Osteoblast (primary cell): ENCODE measurements around the gene PLXNA4. TPM values are rescaled to one million over a fixed set of nuclear protein-coding genes. Genes with fewer than 3 reads are reported as not detected.

ENCODE experiments used
- DNase-seq: peaks from one replicate; pipeline ENCODE4 v3.0.0; 2011; ENCODE audit warnings: low spot score, mixed read lengths; ENCODE audit not compliant: insufficient read length; ENCODE audit errors: missing footprints
- H2AFZ ChIP-seq: 2 replicates; pipeline ENCODE4 v1.6.0; 2011; ENCODE audit warnings: mild to moderate bottlenecking, low read length
- H3K27ac ChIP-seq: 2 replicates; pipeline ENCODE4 v1.5.1; 2011; ENCODE audit warnings: mild to moderate bottlenecking, low read depth, low read length, moderate library complexity
- H3K27me3 ChIP-seq: 2 replicates; pipeline ENCODE4 v1.6.0; 2012; ENCODE audit warnings: mild to moderate bottlenecking, control low read depth, inconsistent platforms, low read length, moderate library complexity; ENCODE audit not compliant: insufficient read depth
- H3K36me3 ChIP-seq: 2 replicates; pipeline ENCODE4 v1.5.1; 2011; ENCODE audit warnings: mild to moderate bottlenecking, low read length, control low read depth, moderate library complexity; ENCODE audit not compliant: insufficient read depth
- H3K4me1 ChIP-seq: 2 replicates; pipeline ENCODE4 v1.5.1; 2011; ENCODE audit warnings: mild to moderate bottlenecking, low read length, control low read depth, moderate library complexity; ENCODE audit not compliant: insufficient read depth
- H3K4me2 ChIP-seq: 2 replicates; pipeline ENCODE4 v1.6.0; 2011; ENCODE audit warnings: mild to moderate bottlenecking, low read length; ENCODE audit not compliant: insufficient read depth
- H3K4me3 ChIP-seq: fragments of 200-600 bp; sonication (generic); 3 replicates; pipeline ENCODE4 v1.5.1; 2012; ENCODE audit warnings: mild to moderate bottlenecking, low read length, inconsistent platforms; ENCODE audit not compliant: insufficient read depth
- H3K79me2 ChIP-seq: 2 replicates; pipeline ENCODE4 v1.6.0; 2012; ENCODE audit warnings: mild to moderate bottlenecking, low read length, control low read depth, inconsistent platforms; ENCODE audit not compliant: insufficient read depth
- H3K9me3 ChIP-seq: 2 replicates; pipeline ENCODE4 v1.5.1; 2011; ENCODE audit warnings: low read depth, low read length, control low read depth
- H4K20me1 ChIP-seq: 2 replicates; pipeline ENCODE4 v1.6.0; 2012; ENCODE audit warnings: mild to moderate bottlenecking, low read length, control low read depth; ENCODE audit not compliant: insufficient read depth
- total RNA-seq: library from RNA; depleted of rRNA; stranded (reverse); fragments of >200 nt; gene quantifications from 2 replicates; pipeline ENCODE4 v1.2.3, GENCODE V29; 2012
- TF ChIP-seq, protein P1 (sequence below): IDR thresholded peaks from 2 replicates; pipeline ENCODE4 v1.5.1; 2011; ENCODE audit warnings: mild to moderate bottlenecking, low read depth, low read length, moderate library complexity; ENCODE audit errors: extremely low read depth

The PLXNA4 gene
- total RNA-seq, 1 donor = 4.3 TPM

- Histone ChIP-seq H3K79me2 (no peaks in the 10 kb centered on the region), H4K20me1 (no peaks in the 10 kb centered on the region), H3K4me1 (peaks cover 2% of the 10 kb centered on the region), H2AFZ (no peak overlapping the region), H3K36me3 (no peaks in the 10 kb centered on the region), H3K27ac (no peak overlapping the region), H3K9me3 (no peaks in the 10 kb centered on the region), H3K27me3 (peaks cover 2% of the 10 kb centered on the region), H3K4me3 (no peak overlapping the region), H3K4me2 (no peak overlapping the region)
- TF ChIP-seq, protein P1, sequence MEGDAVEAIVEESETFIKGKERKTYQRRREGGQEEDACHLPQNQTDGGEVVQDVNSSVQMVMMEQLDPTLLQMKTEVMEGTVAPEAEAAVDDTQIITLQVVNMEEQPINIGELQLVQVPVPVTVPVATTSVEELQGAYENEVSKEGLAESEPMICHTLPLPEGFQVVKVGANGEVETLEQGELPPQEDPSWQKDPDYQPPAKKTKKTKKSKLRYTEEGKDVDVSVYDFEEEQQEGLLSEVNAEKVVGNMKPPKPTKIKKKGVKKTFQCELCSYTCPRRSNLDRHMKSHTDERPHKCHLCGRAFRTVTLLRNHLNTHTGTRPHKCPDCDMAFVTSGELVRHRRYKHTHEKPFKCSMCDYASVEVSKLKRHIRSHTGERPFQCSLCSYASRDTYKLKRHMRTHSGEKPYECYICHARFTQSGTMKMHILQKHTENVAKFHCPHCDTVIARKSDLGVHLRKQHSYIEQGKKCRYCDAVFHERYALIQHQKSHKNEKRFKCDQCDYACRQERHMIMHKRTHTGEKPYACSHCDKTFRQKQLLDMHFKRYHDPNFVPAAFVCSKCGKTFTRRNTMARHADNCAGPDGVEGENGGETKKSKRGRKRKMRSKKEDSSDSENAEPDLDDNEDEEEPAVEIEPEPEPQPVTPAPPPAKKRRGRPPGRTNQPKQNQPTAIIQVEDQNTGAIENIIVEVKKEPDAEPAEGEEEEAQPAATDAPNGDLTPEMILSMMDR = no peak
- DNase-seq = no peak
These were observed 228.4 kb downstream of the PLXNA4 start for GRCh38 chr7:132347858-132348257.

GRCh38 chr7:132347123-132347522 is 229.1 kb downstream of the PLXNA4 start:
- no peaks in the 10 kb centered on the region for H3K79me2 ChIP-seq
- no peak for DNase-seq
- H3K36me3 ChIP-seq = no peaks in the 10 kb centered on the region
- H3K27me3 ChIP-seq = no peaks in the 10 kb centered on the region
- H2AFZ ChIP-seq = no peak overlapping the region
- H3K4me3 ChIP-seq = no peak overlapping the region
- no peaks in the 10 kb centered on the region for H3K4me1 ChIP-seq
- TF ChIP-seq, protein P1 = no peak
- H3K27ac ChIP-seq = no peak overlapping the region
- H4K20me1 ChIP-seq = no peaks in the 10 kb centered on the region
- H3K4me2 ChIP-seq = no peak overlapping the region
- no peaks in the 10 kb centered on the region for H3K9me3 ChIP-seq

- no peak overlapping the region for H3K4me2 ChIP-seq
- H3K79me2 ChIP-seq = no peaks in the 10 kb centered on the region
- no peak overlapping the region for H3K27ac ChIP-seq
- no peak overlapping the region for H2AFZ ChIP-seq
- H3K9me3 ChIP-seq = no peaks in the 10 kb centered on the region
- no peak overlapping the region for H3K4me3 ChIP-seq
- TF ChIP-seq, protein P1 = no peak
- no peaks in the 10 kb centered on the region for H3K4me1 ChIP-seq
- DNase-seq = no peak
- no peaks in the 10 kb centered on the region for H3K27me3 ChIP-seq
- H4K20me1 ChIP-seq = no peaks in the 10 kb centered on the region
- no peaks in the 10 kb centered on the region for H3K36me3 ChIP-seq
These were observed 230.6 kb downstream of the PLXNA4 start for GRCh38 chr7:132345543-132346129.

DNA sequence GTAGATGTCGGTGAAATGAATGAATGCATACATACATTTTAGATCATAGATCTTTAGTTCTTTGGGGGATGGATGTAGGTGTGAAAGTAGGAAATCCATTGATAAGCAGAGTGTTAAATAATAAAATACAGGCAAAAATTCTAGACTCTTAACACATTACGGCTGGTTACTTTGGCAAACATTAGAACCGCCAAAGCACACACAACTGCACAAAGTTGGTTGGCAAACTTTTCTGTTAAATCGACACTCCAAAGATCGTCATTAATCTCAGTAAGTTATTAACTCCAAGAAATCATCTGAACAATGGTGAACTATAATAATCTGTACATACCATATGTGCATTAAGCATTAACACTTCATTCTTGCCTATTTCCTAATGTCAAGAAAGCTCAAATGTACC is 231.2 kb downstream of the PLXNA4 start:
- Histone ChIP-seq H3K27me3 (no peaks in the 10 kb centered on the region), H3K4me1 (no peaks in the 10 kb centered on the region), H3K4me3 (no peak overlapping the region), H3K4me2 (no peak overlapping the region), H3K79me2 (no peaks in the 10 kb centered on the region), H2AFZ (no peak overlapping the region), H4K20me1 (no peaks in the 10 kb centered on the region), H3K27ac (no peak overlapping the region), H3K36me3 (no peaks in the 10 kb centered on the region), H3K9me3 (no peaks in the 10 kb centered on the region)
- DNase-seq = no peak
- TF ChIP-seq, protein P1 = no peak
